Activated CD4-positive, alpha-beta T cell treated with anti-CD3 and anti-CD28 coated beads for 1 hour (primary cell): ENCODE data around the gene MLLT1.

Experiments used
- DNase-seq: peaks from one replicate; pipeline ENCODE4 v3.0.0-alpha.2; 2020

The MLLT1 gene

DNA sequence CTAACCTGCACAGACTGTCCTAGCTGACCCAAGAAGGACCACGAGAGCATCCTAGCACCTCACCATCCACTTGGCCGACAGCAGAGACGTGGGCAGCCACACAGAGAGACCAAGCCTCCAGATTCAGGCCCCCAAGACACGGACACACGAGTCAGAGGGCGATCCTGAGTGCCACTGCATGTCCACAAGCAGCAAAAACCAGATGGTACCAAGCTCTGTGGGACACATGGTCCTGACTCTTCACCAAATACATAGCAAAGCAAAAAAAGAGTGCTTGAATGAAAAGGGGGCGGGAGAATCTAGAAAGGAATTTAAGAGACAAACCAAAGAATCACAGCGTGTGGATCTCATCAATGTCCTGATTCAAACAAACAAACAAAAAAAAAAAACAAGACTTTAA is 45.2 kb downstream of the MLLT1 start:
- DNase-seq: no peak

DNA sequence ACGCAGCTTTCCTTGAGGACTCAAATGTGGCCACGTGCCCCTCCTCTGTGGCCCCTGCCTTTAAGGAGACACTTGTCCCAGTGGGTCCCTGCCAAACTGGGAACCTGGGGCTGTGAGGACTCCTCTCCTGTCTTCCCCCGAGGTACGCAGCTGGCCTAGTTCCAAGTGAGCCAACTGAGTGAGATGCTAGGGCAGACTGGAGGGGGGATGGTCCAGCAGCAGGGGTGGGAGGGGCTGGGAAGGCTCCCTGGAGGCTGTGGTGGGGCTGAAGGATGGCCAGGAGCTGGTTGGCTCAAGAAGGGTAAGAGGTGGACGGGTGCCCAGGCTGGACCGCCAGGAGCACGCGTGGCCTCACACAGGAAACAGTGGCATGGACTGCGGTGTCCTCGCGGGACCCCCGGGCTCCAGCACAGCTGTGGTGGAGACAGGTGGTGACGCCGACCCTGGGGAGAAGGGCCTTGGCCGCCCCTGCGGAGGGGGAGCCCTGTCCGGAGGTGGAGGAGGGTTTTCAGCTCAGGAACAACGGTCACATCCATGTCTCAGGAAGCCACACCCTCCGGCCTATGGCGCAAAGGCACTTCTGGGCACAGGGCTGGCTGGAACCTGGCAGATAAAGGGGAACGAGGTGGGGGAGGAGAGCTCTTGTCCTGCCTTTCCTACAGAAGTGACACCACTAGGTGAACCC is 45.8 kb downstream of the MLLT1 start:
- DNase-seq: no peak

DNA sequence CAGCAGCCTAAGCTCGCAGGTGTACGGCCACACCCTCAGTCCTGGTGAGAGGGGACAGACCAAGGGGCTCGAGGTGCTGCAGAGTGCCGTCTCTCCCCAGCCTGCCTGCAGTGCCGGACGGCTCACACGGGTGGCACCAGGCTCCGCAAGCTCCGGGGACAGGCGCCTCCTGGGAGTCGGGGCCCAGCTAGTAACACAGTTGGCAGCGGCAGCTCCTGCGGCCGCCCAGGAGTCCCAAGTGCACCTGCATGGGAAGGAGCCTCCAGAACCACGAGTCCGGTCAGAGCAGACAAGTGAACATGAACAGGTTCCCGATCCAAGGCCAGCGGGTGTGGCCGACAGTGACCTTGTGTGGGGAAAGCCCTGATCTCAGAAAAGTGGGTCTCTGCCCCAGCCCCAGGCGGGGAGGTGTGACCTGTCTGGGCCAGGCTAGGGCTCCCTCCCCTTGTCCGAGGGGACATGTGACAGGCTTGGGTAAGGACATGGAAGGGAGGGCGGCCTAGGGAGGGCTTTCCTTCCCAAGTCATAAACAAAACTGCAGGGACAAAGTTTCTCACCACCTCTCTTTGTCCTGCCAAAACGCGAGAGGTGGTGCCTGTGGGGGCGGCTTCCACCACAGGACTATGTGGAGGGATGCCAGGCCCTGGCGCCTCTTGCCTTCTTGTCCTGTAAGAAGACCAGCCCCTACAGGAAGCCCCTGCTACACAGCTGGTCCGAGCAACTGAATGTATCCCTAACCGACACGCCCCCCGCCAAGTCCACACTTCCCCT is 46.5 kb downstream of the MLLT1 start:
- no peak for DNase-seq

DNA sequence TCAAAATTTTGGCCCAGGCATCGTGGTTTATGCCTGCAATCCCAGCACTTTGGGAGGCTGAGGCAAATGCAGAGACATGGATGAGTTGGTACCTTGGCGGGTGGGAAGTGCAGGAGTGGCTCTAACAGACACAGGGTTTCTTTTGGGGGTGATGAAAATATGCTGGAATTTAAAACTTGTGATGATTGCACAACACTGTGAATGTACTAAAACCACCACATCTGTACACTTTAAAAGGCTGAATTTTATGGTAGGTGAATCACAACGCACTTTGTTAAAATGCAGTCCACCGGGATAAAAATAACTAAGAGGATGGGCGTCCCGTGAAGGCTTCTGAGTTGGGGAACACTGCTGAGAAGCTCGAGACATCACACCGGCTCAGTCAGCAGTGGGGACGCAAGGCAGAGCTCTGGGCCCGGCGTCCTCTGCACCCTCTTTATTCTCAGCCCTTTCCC is 47.1 kb downstream of the MLLT1 start:
- no peak for DNase-seq

GRCh38 chr19:6230991-6231448 is 48.8 kb downstream of the MLLT1 start:
- no peak for DNase-seq

DNA sequence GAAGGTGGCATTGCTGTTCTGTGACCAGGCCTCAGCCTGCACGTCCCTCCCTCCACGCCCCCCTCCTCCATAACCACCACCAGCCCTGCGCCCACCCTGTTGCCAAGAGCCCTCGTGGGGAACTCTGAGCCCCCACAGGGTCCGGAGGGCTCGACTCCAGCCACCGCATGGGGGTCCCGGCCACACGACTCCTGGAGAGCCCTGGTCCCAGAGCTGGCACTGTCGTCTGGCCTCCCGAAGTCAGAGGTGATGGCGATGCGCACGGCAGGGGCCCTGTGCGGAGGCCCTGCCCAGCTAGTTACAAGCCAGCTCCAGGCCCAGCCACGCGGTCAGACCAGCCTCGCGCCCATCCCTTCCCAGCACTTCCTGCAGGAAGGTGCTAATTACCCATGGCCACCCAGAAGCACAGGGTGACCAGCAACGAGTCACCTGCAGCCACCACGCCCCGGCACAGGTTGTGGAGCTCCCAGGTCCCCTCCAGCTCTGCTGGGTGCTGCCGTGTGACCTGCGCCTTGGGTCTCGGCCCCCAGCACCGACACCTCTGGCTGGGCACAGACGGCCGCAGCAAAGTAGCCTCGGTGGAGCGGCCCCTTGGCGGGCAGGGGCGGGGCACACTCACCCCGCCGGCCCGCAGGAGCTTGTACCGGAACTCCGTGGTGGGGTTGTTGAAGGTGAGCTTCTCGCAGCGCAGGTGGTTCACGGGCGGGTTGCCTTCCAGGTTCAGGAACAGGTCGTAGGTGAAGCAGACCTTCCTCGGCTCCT is 49.6 kb downstream of the MLLT1 start:
- no peak for DNase-seq

DNA sequence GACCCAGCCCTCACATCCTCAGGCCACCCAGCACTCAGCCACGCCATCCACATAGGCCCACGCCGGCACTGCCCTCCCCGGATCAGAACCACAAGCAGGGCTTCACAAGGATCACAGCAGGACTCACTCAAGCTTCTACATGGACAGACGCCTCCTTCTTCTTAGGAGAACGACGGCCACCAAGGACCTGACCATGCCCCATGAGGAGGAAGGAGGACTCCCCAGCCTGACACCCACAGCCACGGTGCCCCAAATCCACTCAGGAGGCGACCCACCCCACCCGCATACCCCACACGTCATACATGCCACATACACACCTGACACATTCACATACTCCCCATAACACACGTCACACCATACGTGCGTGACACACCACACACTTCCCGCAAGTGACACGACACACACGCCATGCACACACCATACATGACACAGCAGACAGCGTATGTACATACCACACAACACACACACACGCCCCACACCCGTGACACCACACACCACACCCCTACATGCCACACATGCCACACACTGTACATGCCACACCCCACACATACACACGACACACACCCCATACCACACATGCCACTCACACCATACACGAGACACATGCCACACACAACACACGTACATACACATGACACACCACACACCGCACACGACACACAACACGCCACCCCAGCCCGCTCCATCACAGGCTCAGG is 50.4 kb downstream of the MLLT1 start:
- DNase-seq: no peak

DNA sequence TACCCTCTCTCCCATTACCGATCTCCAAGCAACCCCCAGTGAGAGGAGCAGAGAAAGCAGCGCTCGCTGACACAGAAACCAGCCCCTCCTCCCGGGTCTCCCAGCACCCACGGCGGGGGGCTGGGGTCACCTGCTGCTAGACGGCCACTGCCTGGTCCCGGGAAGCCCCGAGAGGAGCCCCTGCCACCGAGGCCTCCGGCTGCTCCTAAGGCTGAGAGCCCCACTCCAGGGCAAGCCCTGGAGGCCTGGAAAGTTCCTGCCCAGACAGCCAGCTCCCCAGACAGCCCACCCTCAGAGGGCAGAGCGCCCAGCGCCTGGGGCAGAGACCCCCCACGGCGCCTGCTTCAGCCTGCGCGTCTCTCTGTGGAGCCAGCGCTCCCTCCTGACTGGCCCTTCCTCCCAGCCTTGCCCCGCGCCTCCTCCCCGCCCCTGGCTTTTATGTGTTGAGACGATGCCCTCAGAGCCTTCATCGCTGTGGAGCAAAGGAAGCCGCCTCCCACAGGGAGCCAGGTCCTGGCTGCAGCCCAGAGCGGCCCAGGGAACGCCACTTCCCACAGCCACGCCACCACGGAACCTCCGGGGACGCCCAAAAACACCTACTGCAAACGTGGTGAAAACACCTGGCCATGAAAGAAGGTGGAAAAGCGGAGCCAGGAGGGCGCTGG is 51.1 kb downstream of the MLLT1 start:
- no peak for DNase-seq

DNA sequence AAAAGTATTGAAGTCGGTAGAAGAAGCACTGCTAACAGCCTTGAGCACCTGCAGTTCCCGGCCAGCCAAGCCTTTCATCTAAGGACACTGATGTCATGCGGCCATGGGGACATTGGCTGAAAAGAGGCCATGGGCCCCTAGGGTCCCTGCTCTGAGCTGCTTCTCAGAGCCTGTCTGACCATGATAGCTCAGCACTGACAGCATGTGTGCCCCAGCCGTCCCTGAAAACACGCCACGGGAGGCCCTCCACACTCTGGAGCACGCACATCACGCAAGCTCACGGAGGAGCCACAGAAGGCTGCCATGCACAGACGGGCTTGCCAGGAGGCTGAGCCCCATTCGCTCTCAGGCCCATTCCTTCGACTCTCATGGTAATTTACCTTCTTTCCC is 51.8 kb downstream of the MLLT1 start:
- no peak for DNase-seq

DNA sequence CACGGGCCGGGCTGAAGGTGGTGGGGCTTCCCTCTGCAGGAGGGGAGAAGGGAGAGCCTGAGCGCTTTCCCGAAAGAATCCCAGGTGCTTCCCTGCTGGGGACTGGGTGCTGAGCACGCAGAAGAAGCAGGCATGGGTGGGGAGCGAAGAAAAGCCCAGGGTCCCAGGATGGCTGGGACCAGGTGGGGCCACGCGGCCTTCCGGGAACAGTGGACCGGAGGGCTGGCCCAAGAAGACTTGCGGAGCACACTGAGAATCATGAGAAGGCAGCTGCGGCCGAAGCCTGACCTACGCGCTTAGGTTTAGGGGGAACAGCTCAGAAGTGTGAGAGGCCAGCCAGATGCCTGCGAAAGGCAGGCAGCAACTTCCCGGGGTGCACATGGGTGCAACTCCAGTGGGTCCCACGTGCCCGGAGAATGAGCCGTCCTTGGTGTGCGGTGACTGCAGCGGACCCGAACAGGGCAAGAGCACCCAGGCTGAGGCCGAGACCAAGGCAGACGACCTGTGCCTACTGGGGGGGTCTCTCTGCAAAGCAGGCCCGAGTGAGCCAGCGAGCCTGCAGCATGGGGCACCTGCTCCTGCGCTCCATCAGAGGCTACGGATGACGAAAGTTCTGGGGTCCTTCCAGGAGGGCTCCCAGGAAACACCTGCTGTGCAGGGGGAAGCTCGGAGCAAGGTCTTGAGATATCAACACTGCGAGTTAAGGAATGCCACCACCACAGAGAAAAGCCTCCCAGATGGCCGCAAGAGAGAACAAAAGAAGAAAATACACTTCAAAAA is 52.4 kb downstream of the MLLT1 start:
- DNase-seq: no peak

GRCh38 chr19:6226444-6227155 is 53.2 kb downstream of the MLLT1 start:
- no peak for DNase-seq

DNA sequence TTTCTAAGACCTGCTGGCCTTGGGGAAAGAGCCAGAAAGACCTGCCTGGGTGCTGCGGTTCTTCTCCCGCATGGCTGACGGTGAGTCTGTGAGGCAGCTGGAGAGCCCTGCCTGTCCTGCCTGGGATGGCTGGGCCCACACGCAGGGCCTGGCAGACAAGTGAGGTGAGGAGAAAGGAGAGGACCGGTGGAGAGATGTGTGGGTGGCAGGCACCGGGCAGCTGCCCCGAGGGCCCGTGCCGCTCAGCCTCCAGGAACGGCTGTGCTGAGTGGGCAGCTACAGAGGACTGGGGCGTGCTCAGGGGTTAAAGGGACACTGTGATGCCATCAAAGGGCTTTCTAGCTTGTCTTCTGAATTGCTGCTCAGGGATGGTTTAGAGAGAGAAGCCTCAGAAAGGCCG is 53.8 kb downstream of the MLLT1 start:
- no peak for DNase-seq

- no peak for DNase-seq
Measured at GRCh38 chr19:6225232-6225865, 54.4 kb downstream of the MLLT1 start.

DNA sequence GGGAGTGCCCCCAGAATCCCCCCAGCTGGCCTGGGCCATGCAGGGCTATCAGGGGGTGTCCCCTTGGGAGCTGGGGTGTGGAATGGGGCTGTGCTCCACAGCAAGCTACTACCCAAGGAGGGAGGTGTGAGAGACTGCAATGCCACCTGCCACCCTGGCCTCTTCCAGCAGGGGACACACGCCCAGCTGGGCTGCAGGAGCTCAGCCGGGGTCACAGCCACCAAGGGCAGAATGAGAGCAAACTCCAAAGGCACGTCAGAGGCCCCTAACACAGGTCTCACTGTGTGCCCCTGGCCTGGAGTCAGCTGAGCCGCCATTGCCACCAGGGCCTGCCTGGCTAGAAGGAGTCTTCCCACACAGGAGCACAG is 55.5 kb downstream of the MLLT1 start:
- DNase-seq: no peak

GRCh38 chr19:6223461-6224307 is 56.1 kb downstream of the MLLT1 start:
- no peak for DNase-seq

- DNase-seq: no peak
Measured at GRCh38 chr19:6222884-6223283, 56.9 kb downstream of the MLLT1 start.

DNA sequence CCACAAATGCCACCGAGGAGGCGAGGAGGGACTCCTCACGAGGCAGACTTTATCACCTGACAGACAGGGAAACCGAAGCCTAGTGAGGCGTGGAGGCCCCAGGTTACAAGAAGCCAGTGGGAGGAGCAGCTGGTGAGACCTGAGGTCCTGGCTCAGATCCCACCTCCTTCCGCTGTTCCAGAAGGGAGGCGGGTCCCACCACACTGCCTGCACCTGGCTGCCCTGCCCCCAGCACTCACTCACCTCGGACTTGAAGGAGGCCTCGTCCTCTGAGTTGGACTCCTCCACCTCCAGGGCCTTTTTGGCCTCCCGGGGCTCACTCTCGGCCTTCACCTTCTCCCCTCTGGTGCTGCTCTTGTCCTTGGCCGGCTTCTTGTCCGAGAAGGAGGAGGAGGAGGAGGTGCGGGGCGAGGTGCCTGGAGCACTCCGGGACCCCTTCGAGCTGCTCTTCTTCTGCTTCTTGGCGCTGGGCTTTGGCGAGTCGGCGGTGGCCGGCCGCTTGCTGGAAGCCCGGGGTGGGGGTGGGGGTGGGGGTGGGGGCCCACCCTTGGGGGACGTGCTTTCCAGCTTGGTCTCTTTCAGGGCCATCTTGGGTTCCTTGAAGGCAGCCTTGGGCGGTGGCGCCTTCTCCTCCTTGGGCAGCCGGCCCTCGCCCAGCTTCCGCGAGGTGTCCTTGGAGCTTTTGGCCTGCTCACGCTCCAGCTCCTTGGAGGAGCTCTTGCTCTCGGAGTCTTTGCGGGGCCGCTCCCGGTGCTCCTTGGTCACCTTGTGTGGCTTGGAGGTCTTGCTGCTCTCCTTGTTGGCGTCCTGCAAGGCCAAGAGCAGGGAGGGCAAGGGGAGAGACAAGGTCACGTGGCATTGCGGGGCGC is 57.7 kb downstream of the MLLT1 start:
- DNase-seq: no peak

DNA sequence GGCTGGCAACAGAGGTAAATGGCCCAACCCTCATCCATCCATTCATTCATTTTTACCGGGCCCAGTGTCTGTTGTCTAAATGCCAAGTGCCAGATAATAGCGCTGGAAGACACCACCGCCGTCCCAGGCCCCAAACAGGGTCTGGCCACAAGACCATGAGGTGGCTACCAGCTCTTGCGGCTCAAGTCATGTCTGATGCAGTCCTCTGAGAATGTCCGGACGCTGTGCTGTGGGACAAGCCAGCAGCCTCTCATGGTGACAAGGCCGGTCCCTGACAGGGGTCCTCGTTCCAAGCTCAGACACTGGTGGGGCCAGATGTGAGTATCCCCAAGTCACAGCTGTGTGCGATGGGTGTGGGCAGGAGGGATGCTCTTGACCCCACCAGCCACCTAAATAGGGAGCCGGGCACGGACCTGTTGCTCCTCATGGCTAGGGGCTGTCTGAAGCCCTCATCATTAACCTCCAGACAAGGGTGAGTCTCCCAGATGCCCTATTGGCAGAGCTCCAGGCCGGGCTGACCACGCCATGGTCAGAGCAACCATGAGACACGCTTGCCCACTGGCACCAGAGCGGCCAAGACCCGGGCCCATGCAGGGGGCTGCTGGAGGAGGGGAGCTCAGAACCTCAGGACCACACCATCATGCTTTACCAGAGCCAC is 58.4 kb downstream of the MLLT1 start:
- DNase-seq: no peak
